Panc1 (cell line): Measurements from ENCODE around the gene IGF2R.

Experiments
- POLR2AphosphoS5 ChIP-seq: IDR thresholded peaks from 2 replicates; pipeline ENCODE4 v1.6.1; 2012; ENCODE audit warnings: mild to moderate bottlenecking, low read depth, low read length, moderate library complexity
- REST ChIP-seq, 2 experiments: IDR thresholded peaks; 2 replicates each; pipeline ENCODE4 v1.6.1; 2011 to 2012; ENCODE audit warnings: low read depth in 2 of 2, control low read depth in 1 of 2, low read length in 1 of 2, mild to moderate bottlenecking in 1 of 2, moderate library complexity in 1 of 2; ENCODE audit not compliant: insufficient read depth in 1 of 2
- SIN3A ChIP-seq: IDR thresholded peaks from 2 replicates; pipeline ENCODE4 v1.6.1; 2012; ENCODE audit warnings: low read depth, mild to moderate bottlenecking, low read length, moderate library complexity, borderline replicate concordance; ENCODE audit not compliant: insufficient read depth
- TCF7L2 ChIP-seq: IDR thresholded peaks from 2 replicates; pipeline ENCODE4 v1.6.1; 2011; ENCODE audit warnings: mild to moderate bottlenecking, low read depth, low read length, inconsistent platforms
- TF ChIP-seq, protein P1 (sequence below): fragments of 450-650 bp; IDR thresholded peaks from 2 replicates; pipeline ENCODE4 v1.5.1; 2017; ENCODE audit warnings: mild to moderate bottlenecking

DNA sequence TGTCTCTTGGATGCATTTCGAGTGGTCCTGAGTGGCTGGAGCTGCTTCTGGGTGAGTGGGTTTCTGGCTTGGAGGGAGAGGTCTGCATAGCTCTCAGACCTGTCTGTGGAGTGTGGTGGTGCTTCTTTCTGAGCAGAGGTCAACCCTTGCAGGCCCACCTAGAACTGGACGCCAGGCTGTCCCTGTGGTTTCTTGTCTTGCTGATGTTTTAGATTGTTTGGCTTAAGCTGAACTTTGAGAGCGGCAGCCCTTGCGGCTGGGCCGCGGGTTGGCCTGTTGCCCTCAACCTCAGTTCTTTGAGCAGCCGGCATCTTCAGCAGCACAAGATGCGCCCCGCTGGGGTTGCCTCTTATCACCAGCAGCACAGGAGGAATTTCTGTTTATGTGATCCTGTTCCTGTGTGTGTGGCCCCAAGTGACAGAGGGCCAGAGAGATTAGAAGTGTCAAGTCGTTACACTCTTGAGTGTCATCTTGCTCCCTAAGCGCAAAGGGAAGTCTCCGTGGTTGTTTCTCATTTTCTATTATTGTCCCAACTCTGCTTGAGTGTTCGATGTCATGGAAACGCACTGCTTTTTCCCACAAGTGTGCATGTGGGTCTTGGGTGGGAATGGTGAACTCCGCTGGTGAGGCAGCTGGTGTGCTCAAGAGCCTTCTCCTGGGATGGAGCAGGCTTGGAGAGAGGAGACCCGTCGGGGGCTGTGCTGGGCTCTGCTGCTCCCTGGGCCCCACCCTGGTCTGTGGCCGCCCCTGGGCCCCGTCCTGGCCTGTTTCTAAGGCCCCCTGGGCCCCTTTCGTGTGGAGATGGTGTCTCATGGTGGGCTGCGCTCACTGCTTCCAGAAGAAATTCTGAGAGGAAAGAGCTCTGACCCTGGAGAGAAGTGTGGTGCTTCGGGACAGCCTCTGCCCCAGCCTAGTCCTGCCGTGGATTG lies 132.7 kb downstream of the IGF2R start:
- TF ChIP-seq, protein P1, sequence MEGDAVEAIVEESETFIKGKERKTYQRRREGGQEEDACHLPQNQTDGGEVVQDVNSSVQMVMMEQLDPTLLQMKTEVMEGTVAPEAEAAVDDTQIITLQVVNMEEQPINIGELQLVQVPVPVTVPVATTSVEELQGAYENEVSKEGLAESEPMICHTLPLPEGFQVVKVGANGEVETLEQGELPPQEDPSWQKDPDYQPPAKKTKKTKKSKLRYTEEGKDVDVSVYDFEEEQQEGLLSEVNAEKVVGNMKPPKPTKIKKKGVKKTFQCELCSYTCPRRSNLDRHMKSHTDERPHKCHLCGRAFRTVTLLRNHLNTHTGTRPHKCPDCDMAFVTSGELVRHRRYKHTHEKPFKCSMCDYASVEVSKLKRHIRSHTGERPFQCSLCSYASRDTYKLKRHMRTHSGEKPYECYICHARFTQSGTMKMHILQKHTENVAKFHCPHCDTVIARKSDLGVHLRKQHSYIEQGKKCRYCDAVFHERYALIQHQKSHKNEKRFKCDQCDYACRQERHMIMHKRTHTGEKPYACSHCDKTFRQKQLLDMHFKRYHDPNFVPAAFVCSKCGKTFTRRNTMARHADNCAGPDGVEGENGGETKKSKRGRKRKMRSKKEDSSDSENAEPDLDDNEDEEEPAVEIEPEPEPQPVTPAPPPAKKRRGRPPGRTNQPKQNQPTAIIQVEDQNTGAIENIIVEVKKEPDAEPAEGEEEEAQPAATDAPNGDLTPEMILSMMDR: no peak
- no peak for TF ChIP-seq REST (IDR thresholded peaks at IDR 0.05; ENCODE audit: insufficient read depth in 1 of 2, low read depth in 2 of 2, low read length in 1 of 2)
- no peak for TF ChIP-seq POLR2AphosphoS5
- no peak for TF ChIP-seq TCF7L2
- TF ChIP-seq SIN3A: no peak
